Parathyroid adenoma (tissue), 2 donors: ENCODE measurements around the gene KIAA1958.

Experiments used
- H2AFZ ChIP-seq: fragments of 300-600 bp; sonication (generic); one replicate; pipeline ENCODE4 v1.7.0; 2017; ENCODE audit warnings: antibody characterized with exemption, mild to moderate bottlenecking
- H3K27ac ChIP-seq: fragments of 300-600 bp; sonication (generic); one replicate; pipeline ENCODE4 v1.7.0; 2017
- H3K27me3 ChIP-seq: fragments of 300-600 bp; sonication (generic); one replicate; pipeline ENCODE4 v1.7.0; 2017; ENCODE audit warnings: low read length; ENCODE audit not compliant: control insufficient read depth, insufficient read depth
- H3K36me3 ChIP-seq: fragments of 300-600 bp; sonication (generic); one replicate; pipeline ENCODE4 v1.7.0; 2017; ENCODE audit warnings: low read length; ENCODE audit not compliant: control insufficient read depth, insufficient read depth
- H3K4me1 ChIP-seq: fragments of 300-600 bp; sonication (generic); one replicate; pipeline ENCODE4 v1.7.0; 2017; ENCODE audit warnings: control low read depth
- H3K4me2 ChIP-seq: fragments of 300-600 bp; sonication (generic); one replicate; pipeline ENCODE4 v1.7.0; 2017; ENCODE audit warnings: low read length
- H3K4me3 ChIP-seq: fragments of 300-600 bp; sonication (generic); one replicate; pipeline ENCODE4 v1.7.0; 2017; ENCODE audit warnings: low read depth, low read length
- H3K79me2 ChIP-seq: fragments of 300-600 bp; sonication (generic); one replicate; pipeline ENCODE4 v1.7.0; 2017; ENCODE audit warnings: control low read depth
- H3K9ac ChIP-seq: fragments of 300-600 bp; sonication (generic); one replicate; pipeline ENCODE4 v1.7.0; 2017; ENCODE audit warnings: mild to moderate bottlenecking
- H3K9me3 ChIP-seq: fragments of 300-600 bp; sonication (generic); one replicate; pipeline ENCODE4 v1.7.0; 2017; ENCODE audit warnings: low read length; ENCODE audit not compliant: control insufficient read depth
- TF ChIP-seq, protein P1 (sequence below): fragments of 300-600 bp; sonication (generic); IDR thresholded peaks from one replicate; pipeline ENCODE4 v1.7.0; 2017; ENCODE audit warnings: antibody characterized with exemption, mild to moderate bottlenecking
- donor health status: primary hyperparathyroidism.

Gene KIAA1958

DNA sequence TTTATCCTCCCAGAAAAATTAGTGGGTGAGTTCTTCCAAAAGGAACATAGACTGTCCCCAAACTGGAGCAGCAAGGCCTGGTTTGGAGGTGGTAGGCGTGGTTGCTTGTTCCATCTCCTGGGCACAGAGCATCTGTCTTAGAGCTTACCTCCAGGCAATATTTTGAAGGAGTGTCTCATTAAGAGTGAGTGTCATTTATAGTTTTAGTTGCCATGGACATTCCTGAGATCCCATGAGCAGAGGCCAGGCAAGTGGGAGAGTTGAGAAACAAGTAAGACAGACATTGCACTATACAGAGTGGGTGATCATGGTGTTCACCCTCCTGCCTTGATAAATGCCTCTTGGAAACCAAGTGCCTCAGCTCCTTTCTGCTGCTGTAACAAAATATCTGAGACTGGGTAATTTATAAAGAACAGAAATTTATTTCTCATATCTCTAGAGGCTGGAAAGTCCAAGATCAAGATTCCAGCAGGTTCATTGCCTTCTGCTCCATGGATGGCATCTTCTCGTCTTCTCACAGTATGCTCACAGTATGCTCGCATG lies 68.5 kb downstream of the KIAA1958 start:
- Histone ChIP-seq H3K79me2 (no peaks in the 10 kb centered on the region), H3K9me3 (no peaks in the 10 kb centered on the region), H3K27me3 (no peaks in the 10 kb centered on the region), H2AFZ (no peak overlapping the region), H3K4me2 (no peak overlapping the region), H3K9ac (no peak overlapping the region), H3K36me3 (no peaks in the 10 kb centered on the region), H3K4me3 (no peak overlapping the region), H3K27ac (no peak overlapping the region), H3K4me1 (no peaks in the 10 kb centered on the region)
- TF ChIP-seq, protein P1, sequence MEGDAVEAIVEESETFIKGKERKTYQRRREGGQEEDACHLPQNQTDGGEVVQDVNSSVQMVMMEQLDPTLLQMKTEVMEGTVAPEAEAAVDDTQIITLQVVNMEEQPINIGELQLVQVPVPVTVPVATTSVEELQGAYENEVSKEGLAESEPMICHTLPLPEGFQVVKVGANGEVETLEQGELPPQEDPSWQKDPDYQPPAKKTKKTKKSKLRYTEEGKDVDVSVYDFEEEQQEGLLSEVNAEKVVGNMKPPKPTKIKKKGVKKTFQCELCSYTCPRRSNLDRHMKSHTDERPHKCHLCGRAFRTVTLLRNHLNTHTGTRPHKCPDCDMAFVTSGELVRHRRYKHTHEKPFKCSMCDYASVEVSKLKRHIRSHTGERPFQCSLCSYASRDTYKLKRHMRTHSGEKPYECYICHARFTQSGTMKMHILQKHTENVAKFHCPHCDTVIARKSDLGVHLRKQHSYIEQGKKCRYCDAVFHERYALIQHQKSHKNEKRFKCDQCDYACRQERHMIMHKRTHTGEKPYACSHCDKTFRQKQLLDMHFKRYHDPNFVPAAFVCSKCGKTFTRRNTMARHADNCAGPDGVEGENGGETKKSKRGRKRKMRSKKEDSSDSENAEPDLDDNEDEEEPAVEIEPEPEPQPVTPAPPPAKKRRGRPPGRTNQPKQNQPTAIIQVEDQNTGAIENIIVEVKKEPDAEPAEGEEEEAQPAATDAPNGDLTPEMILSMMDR = no peak

DNA sequence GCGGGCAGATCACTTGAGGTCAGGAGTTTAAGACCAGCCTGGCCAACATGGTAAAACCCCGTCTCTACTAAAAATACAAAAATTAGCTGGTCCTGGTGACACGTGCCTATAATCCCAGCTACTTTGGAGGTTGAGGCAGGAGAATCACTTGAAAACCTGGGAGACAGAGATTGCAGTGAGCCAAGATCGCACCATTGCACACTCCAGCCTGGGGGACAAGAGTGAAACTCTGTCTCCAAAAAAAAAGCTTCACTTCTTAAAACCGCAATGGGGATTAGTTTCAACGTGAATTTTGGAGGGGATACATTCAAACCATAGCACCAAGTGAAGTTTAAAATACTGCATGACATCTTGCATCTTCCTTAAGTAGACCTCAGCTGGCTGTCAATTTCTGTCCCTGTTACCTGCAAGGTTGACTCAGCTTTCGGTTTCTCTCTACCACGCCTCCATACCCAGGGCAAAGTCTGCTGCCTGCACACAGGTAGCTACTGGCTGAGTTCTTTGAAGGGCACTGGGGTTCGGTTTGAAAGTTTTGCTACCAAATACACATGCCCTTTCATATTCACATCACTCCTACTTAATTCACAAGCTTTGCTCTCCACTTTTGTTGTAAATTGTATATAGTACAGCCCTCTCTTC lies 69.3 kb downstream of the KIAA1958 start:
- Histone ChIP-seq H3K4me2 (no peak overlapping the region), H3K9ac (no peak overlapping the region), H3K4me1 (no peaks in the 10 kb centered on the region)

DNA sequence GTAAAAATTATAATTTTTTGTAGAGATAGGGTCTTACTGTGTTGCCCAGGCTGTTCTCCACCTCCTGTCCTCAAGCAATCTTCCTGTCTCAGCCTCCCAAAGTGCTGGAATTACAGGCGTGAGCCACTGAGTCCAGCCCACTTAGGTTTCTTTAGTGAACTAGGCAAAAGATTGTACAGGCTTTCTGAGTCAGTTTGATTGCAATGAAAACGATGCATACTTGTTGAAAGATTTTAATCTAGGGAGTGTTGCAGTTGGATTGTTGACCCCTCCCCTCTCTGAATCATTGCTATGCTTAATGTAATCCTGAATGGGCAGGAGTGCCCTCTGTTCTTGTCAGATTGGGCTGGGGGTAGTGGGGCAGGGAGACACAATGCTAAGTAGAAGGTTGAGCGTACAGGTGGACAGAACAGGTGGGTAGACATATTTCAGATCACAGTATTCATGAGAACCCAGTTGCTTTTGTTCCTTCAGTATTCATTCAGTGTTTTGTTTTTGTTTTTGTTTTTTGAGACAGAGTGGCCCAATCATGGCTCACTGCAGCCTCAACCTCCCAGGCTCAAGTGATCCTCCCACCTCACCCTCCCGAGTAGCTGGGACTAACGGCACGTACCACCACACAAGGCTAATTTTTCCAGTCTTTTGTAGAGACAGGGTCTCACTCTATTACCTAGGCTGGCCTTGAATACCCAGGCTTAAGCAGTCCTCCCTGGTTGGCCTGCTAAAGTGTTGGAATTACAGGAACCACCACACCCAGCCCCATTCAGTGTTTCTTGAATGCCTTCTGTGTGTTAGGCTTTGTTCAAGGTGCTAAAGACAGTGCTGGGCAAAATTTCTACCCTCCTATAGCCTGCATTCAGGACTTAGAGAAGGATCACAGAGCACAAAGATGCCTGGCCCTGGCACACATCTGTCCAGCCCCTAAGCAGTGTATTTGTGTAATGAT lies 70.1 kb downstream of the KIAA1958 start:
- H2AFZ ChIP-seq = no peak overlapping the region
- H3K9me3 ChIP-seq = no peaks in the 10 kb centered on the region
- TF ChIP-seq, protein P1 = no peak
- H3K4me3 ChIP-seq = no peak overlapping the region
- H3K79me2 ChIP-seq = no peaks in the 10 kb centered on the region
- H3K36me3 ChIP-seq = no peaks in the 10 kb centered on the region
- no peak overlapping the region for H3K27ac ChIP-seq
- H3K27me3 ChIP-seq = no peaks in the 10 kb centered on the region
- no peak overlapping the region for H3K4me2 ChIP-seq
- no peak overlapping the region for H3K9ac ChIP-seq
- no peaks in the 10 kb centered on the region for H3K4me1 ChIP-seq

More for the DNA sequence above, 69.3 kb downstream of the KIAA1958 start:
- no peak overlapping the region for H2AFZ ChIP-seq
- H3K27me3 ChIP-seq = no peaks in the 10 kb centered on the region
- no peak overlapping the region for H3K27ac ChIP-seq
- no peaks in the 10 kb centered on the region for H3K36me3 ChIP-seq
- H3K4me3 ChIP-seq = no peak overlapping the region
- H3K79me2 ChIP-seq = no peaks in the 10 kb centered on the region
- H3K9me3 ChIP-seq = no peaks in the 10 kb centered on the region
- TF ChIP-seq, protein P1 = no peak

DNA sequence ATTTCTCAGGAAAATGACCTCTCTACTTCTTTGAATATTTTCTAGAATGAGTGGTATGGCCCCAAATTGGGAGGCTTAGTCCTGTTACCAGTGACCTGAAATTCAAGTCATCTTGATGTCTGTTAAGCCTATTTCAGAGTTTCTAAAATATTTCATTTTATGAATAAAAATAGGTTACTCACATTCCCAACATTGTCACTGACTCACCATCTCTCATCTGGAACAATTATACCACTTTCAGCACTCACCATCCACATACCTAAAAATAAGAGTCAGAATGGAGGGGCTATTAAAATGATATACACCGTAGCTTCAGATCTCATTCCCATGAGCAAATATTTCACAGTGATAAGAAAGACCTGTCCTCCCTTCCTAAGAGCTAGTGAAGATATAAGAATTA lies 71.8 kb downstream of the KIAA1958 start:
- Histone ChIP-seq H3K9me3 (no peaks in the 10 kb centered on the region), H2AFZ (no peak overlapping the region), H3K36me3 (no peaks in the 10 kb centered on the region), H3K4me2 (no peak overlapping the region), H3K9ac (no peak overlapping the region), H3K27me3 (no peaks in the 10 kb centered on the region), H3K79me2 (no peaks in the 10 kb centered on the region), H3K27ac (no peak overlapping the region), H3K4me3 (no peak overlapping the region), H3K4me1 (no peaks in the 10 kb centered on the region)
- TF ChIP-seq, protein P1 = no peak
